ENCODE measurements around the gene REG1A.

Gene REG1A

GRCh38 chr2:79125721-79125985 is 5.4 kb downstream of the REG1A start:
- no peak for DNase-seq (ENCODE audit: low read depth in 2 of 2)

- no peak for DNase-seq (ENCODE audit: low read depth in 2 of 2)
Measured at GRCh38 chr2:79128406-79128805, 8.1 kb downstream of the REG1A start.

- DNase-seq (ENCODE audit: low read depth in 2 of 2) = no peak
Measured at GRCh38 chr2:79129260-79129659, 9.0 kb downstream of the REG1A start.

GRCh38 chr2:79129804-79130203 is 9.5 kb downstream of the REG1A start:
- no peak for DNase-seq (ENCODE audit: low read depth in 2 of 2)

GRCh38 chr2:79131687-79132086 is 11.4 kb downstream of the REG1A start:
- DNase-seq (ENCODE audit: low read depth in 2 of 2) = no peak

GRCh38 chr2:79138385-79138784 is 18.1 kb downstream of the REG1A start:
- no peak for DNase-seq (ENCODE audit: low read depth in 2 of 2)

GRCh38 chr2:79139423-79139822 is 19.1 kb downstream of the REG1A start:
- no peak for DNase-seq (ENCODE audit: low read depth in 2 of 2)

- no peak for DNase-seq (ENCODE audit: low read depth in 2 of 2)
Measured at GRCh38 chr2:79155826-79156476, 35.7 kb downstream of the REG1A start.

- no peak for DNase-seq (ENCODE audit: low read depth in 2 of 2)
Measured at GRCh38 chr2:79159030-79159429, 38.7 kb downstream of the REG1A start.

- DNase-seq (ENCODE audit: low read depth in 2 of 2) = no peak
Measured at GRCh38 chr2:79159653-79160052, 39.4 kb downstream of the REG1A start, which contains the start of gene REG3A. Gene REG3A (minus strand): TSS chr2:79159753. CDS start chr2:79159405, 348 bp downstream.

- no peak for DNase-seq (ENCODE audit: low read depth in 2 of 2)
Measured at GRCh38 chr2:79162132-79162531, 41.8 kb downstream of the REG1A start.

- no peak for DNase-seq (ENCODE audit: low read depth in 2 of 2)
Measured at GRCh38 chr2:79162801-79163200, 42.5 kb downstream of the REG1A start.

- no peak for DNase-seq (ENCODE audit: low read depth in 2 of 2)
Measured at GRCh38 chr2:79171348-79171958, 51.2 kb downstream of the REG1A start.
